HepG2 (cell line): Measurements from ENCODE around the gene RNASE4. TPM values are rescaled to one million over a fixed set of nuclear protein-coding genes. Genes with fewer than 3 reads are reported as not detected.

ENCODE experiments used
- ARNT2 ChIP-seq: sonication (generic); formaldehyde crosslinking; IDR thresholded peaks from 2 replicates; pipeline ENCODE4 v1.8.0; 2022; ENCODE audit warnings: mild to moderate bottlenecking, low read depth, missing genetic modification reagents, moderate library complexity
- ATF7-NPFF ChIP-seq: sonication (generic); formaldehyde crosslinking; IDR thresholded peaks from 2 replicates; pipeline ENCODE4 v1.8.1; 2023; ENCODE audit warnings: mild to moderate bottlenecking, low read depth, missing genetic modification reagents, moderate library complexity
- DPF2 ChIP-seq: sonication (generic); formaldehyde crosslinking; IDR thresholded peaks from 2 replicates; pipeline ENCODE4 v1.4.0; 2020; ENCODE audit warnings: mild to moderate bottlenecking, low read depth, missing genetic modification reagents, borderline replicate concordance
- ELF3 ChIP-seq: IDR thresholded peaks from 2 replicates; pipeline ENCODE4 v1.6.1; 2016; ENCODE audit warnings: missing genetic modification reagents, missing compliant biosample characterization
- ETV6 ChIP-seq: sonication (generic); formaldehyde crosslinking; conservative IDR thresholded peaks from 2 replicates; pipeline ENCODE4 v1.4.0; 2020; ENCODE audit warnings: missing genetic modification reagents
- FIP1L1 ChIP-seq: fragments of 200-400 bp; formaldehyde crosslinking; IDR thresholded peaks from 2 replicates; pipeline ENCODE4 v1.6.1; 2018; ENCODE audit warnings: low read depth, mild to moderate bottlenecking, low read length, moderate library complexity, borderline replicate concordance; ENCODE audit not compliant: insufficient read depth
- FOXK2 ChIP-seq: fragments of 450-650 bp; IDR thresholded peaks from 2 replicates; pipeline ENCODE4 v1.6.1; 2016
- KDM2A ChIP-seq: sonication (generic); formaldehyde crosslinking; IDR thresholded peaks from 2 replicates; pipeline ENCODE4 v1.4.0; 2020; ENCODE audit warnings: low read depth, missing genetic modification reagents, borderline replicate concordance
- KLF12 ChIP-seq: sonication (generic); formaldehyde crosslinking; IDR thresholded peaks from 2 replicates; pipeline ENCODE4 v1.4.0; 2020; ENCODE audit warnings: missing genetic modification reagents, borderline replicate concordance
- NR1H2 ChIP-seq: sonication (generic); formaldehyde crosslinking; IDR thresholded peaks from 2 replicates; pipeline ENCODE4 v1.8.1; 2022; ENCODE audit warnings: low read depth, missing genetic modification reagents, borderline replicate concordance
- PHF21A ChIP-seq: sonication (generic); formaldehyde crosslinking; IDR thresholded peaks from 2 replicates; pipeline ENCODE4 v1.5.0; 2020; ENCODE audit warnings: mild to moderate bottlenecking, missing genetic modification reagents
- POLR2AphosphoS2 ChIP-seq: IDR thresholded peaks from 2 replicates; pipeline ENCODE4 v1.6.1; 2011; ENCODE audit warnings: low read depth, low read length, improper control_type of control experiment
- REL ChIP-seq: sonication (generic); formaldehyde crosslinking; conservative IDR thresholded peaks from 2 replicates; pipeline ENCODE4 v1.8.0; 2022; ENCODE audit warnings: mild to moderate bottlenecking, missing genetic modification reagents, moderate library complexity
- SALL2 ChIP-seq: sonication (generic); formaldehyde crosslinking; IDR thresholded peaks from 2 replicates; pipeline ENCODE4 v1.8.1; 2023; ENCODE audit warnings: mild to moderate bottlenecking, missing genetic modification reagents, inconsistent platforms
- SP4 ChIP-seq: sonication (generic); formaldehyde crosslinking; IDR thresholded peaks from 2 replicates; pipeline ENCODE4 v1.8.1; 2023; ENCODE audit warnings: mild to moderate bottlenecking, missing genetic modification reagents
- TOE1 ChIP-seq: sonication (generic); formaldehyde crosslinking; IDR thresholded peaks from 2 replicates; pipeline ENCODE4 v1.4.0; 2020; ENCODE audit warnings: mild to moderate bottlenecking, missing genetic modification reagents
- ZBTB4 ChIP-seq: sonication (generic); formaldehyde crosslinking; IDR thresholded peaks from 2 replicates; pipeline ENCODE4 v1.4.0; 2020; ENCODE audit warnings: missing genetic modification reagents, mild to moderate bottlenecking, borderline replicate concordance
- ZFP1 ChIP-seq: IDR thresholded peaks from 2 replicates; pipeline ENCODE4 v1.6.1; 2016
- ZNF20 ChIP-seq: sonication (generic); formaldehyde crosslinking; IDR thresholded peaks from 2 replicates; pipeline ENCODE4 v1.4.0; 2020; ENCODE audit warnings: mild to moderate bottlenecking, moderate library complexity, missing genetic modification reagents
- ZNF205 ChIP-seq: IDR thresholded peaks from 2 replicates; pipeline ENCODE4 v1.6.1; 2018; ENCODE audit warnings: missing biosample characterization, missing genetic modification reagents
- ZNF207 ChIP-seq: fragments of 450-650 bp; IDR thresholded peaks from 2 replicates; pipeline ENCODE4 v1.6.1; 2016; ENCODE audit warnings: antibody characterized with exemption, borderline replicate concordance
- ZNF281 ChIP-seq: sonication (generic); formaldehyde crosslinking; IDR thresholded peaks from 2 replicates; pipeline ENCODE4 v1.4.0; 2020; ENCODE audit warnings: missing genetic modification reagents, borderline replicate concordance
- ZNF333 ChIP-seq: sonication (generic); formaldehyde crosslinking; IDR thresholded peaks from 2 replicates; pipeline ENCODE4 v1.4.0; 2020; ENCODE audit warnings: mild to moderate bottlenecking, missing genetic modification reagents, borderline replicate concordance
- ZNF737 ChIP-seq: sonication (generic); formaldehyde crosslinking; IDR thresholded peaks from 2 replicates; pipeline ENCODE4 v1.5.0; 2020; ENCODE audit warnings: missing genetic modification reagents, mild to moderate bottlenecking, borderline replicate concordance
- ZNF792 ChIP-seq: IDR thresholded peaks from 2 replicates; pipeline ENCODE4 v1.6.1; 2016
- ZSCAN30 ChIP-seq: sonication (generic); formaldehyde crosslinking; IDR thresholded peaks from 2 replicates; pipeline ENCODE4 v1.5.0; 2020; ENCODE audit warnings: mild to moderate bottlenecking, missing genetic modification reagents
- polyA plus RNA-seq, 8 experiments: library from polyadenylated mRNA; depleted of rRNA in 3 of 8; stranded (reverse) in 7 of 8; unstranded in 1 of 8; fragments of >200 nt; fragmentation: Illumina TruSeq in 4 of 8; extraction: Trizol in 4 of 8; gene quantifications; 2 replicates each; pipeline versions ENCODE4 v1.2.1 to v1.2.3, GENCODE V29; 2011 to 2016; ENCODE audit warnings: low read depth in 4 of 8, missing spikeins in 1 of 8, mixed read lengths in 1 of 8; ENCODE audit not compliant: insufficient read depth in 1 of 8
- total RNA-seq, 5 experiments: library from RNA; depleted of rRNA; stranded (reverse); fragments of >200 nt; fragmentation: Illumina TruSeq; extraction: Trizol; gene quantifications; 2 replicates each; pipeline ENCODE4 v1.2.3, GENCODE V29; 2016; ENCODE audit warnings: low read depth in 1 of 5

RNASE4 gene
- total and polyA plus RNA-seq, 2 of the 13 experiments (the other 11 are each of a cell fraction or from before 2014, with no cell fraction given), result 109 to 983 TPM

- TF ChIP-seq ATF7-NPFF (CRISPR knock-in tag), result no peak
- no peak for TF ChIP-seq ZNF281 (CRISPR knock-in tag)
- 0 out of 2 replicates have a peak, but pooled peaks have one; percentile 63 for TF ChIP-seq ZNF333 (CRISPR knock-in tag)
- TF ChIP-seq KLF12, result peak; percentile 86
- TF ChIP-seq FIP1L1, result no peak
- no peak for TF ChIP-seq POLR2AphosphoS2
- no peak for TF ChIP-seq ARNT2
- TF ChIP-seq ZSCAN30 (CRISPR knock-in tag), result peak; percentile 33; the same call in 1 of the 2 replicates
- TF ChIP-seq SP4, result no peak
- TF ChIP-seq ELF3 (CRISPR knock-in tag), result peak; percentile 62
- TF ChIP-seq ZNF205 (CRISPR knock-in tag), result no peak; the same call in 1 of the 2 replicates
- no peak for TF ChIP-seq ZBTB4 (CRISPR knock-in tag)
- no peak for TF ChIP-seq ZNF737
- TF ChIP-seq DPF2 (CRISPR knock-in tag), result 0 out of 2 replicates have a peak, but pooled peaks have one; percentile 24
- TF ChIP-seq ZFP1 (CRISPR knock-in tag), result 0 out of 2 replicates have a peak, but pooled peaks have one; percentile 6
- no peak; the same call in 1 of the 2 replicates for TF ChIP-seq ETV6 (CRISPR knock-in tag)
- no peak for TF ChIP-seq FOXK2
- TF ChIP-seq ZNF792, result no peak
- no peak; the same call in 1 of the 2 replicates for TF ChIP-seq ZNF20 (CRISPR knock-in tag)
- TF ChIP-seq ZNF207, result no peak
- no peak for TF ChIP-seq NR1H2
- TF ChIP-seq SALL2 (CRISPR knock-in tag), result peak; percentile 82; the same call in 1 of the 2 replicates
- peak; percentile 32; the same call in 1 of the 2 replicates for TF ChIP-seq KDM2A
- no peak; the same call in 1 of the 2 replicates for TF ChIP-seq REL (CRISPR knock-in tag)
- TF ChIP-seq PHF21A (CRISPR knock-in tag), result peak; percentile 72
- peak; percentile 74; the same call in 1 of the 2 replicates for TF ChIP-seq TOE1 (CRISPR knock-in tag)
Measured at GRCh38 chr14:20681348-20682126, 2.8 kb upstream of the RNASE4 start (continued).
